Kidney (tissue), 14 donors: Measurements from ENCODE around the gene ESR2. TPM values are rescaled to one million over a fixed set of nuclear protein-coding genes. Genes with fewer than 3 reads are reported as not detected.

Source experiments
- DNase-seq, 5 donors: peaks; one replicate each; pipeline ENCODE4 v3.0.0-alpha.2; 2013 to 2020
- FAIRE-seq: peaks from 2 replicates; lab custom pipeline; 2012; peaks lifted over from hg19 to GRCh38; lab: Jason Lieb, UNC
- H3K27ac ChIP-seq, 2 donors: one replicate each; pipeline ENCODE4 v1.7.0; 2013; ENCODE audit warnings: low read depth in 2 of 2, low read length in 2 of 2, inconsistent platforms in 1 of 2
- H3K27me3 ChIP-seq: one replicate; pipeline ENCODE4 v1.7.1; 2013; ENCODE audit warnings: low read length, inconsistent platforms; ENCODE audit not compliant: control insufficient read depth, insufficient read depth
- H3K36me3 ChIP-seq, 3 donors: one replicate each; pipeline versions ENCODE4 v1.7.0 to v1.7.1; 2013; ENCODE audit warnings: low read length in 3 of 3, control low read depth in 1 of 3, inconsistent platforms in 1 of 3; ENCODE audit not compliant: insufficient read depth in 3 of 3, control insufficient read depth in 2 of 3
- H3K4me1 ChIP-seq, 3 donors: one replicate each; pipeline versions ENCODE4 v1.7.0 to v1.7.1; 2013; ENCODE audit warnings: low read length in 3 of 3, inconsistent platforms in 1 of 3, low read depth in 1 of 3; ENCODE audit not compliant: control insufficient read depth in 2 of 3, insufficient read depth in 2 of 3
- H3K4me3 ChIP-seq, 3 donors: one replicate each; pipeline versions ENCODE4 v1.7.0 to v1.8.1; 2013; ENCODE audit warnings: low read length in 3 of 3, control low read depth in 1 of 3, inconsistent platforms in 1 of 3
- H3K9ac ChIP-seq, 3 donors: one replicate each; pipeline versions ENCODE4 v1.7.0 to v1.7.1; 2013; ENCODE audit warnings: low read length in 3 of 3, control low read depth in 1 of 3, inconsistent platforms in 1 of 3
- H3K9me3 ChIP-seq, 3 donors: one replicate each; pipeline versions ENCODE4 v1.7.0 to v1.7.1; 2013; ENCODE audit warnings: low read length in 3 of 3, control low read depth in 1 of 3, inconsistent platforms in 1 of 3; ENCODE audit not compliant: control insufficient read depth in 2 of 3, insufficient read depth in 1 of 3
- intact Hi-C: fragments of 100-400 bp; cut with DNase I; formaldehyde crosslinking; loops from one replicate; pipeline ENCODE4 v1.11.1; 2022
- microRNA-seq: library from miRNA; unstranded; fragments of <30 nt; microRNA quantifications from one replicate; pipeline ENCODE4 v1.2.0, GENCODE V29; 2020
- polyA plus RNA-seq: library from polyadenylated mRNA; stranded (reverse); fragments of 350-450 nt; fragmentation: Illumina TruSeq; extraction: RNeasy Lipid Tissue Mini Kit (QIAGEN cat#74804); gene quantifications from one replicate; pipeline ENCODE4 v1.2.3, GENCODE V29; 2014; ENCODE audit warnings: low read depth, low replicate concordance; ENCODE audit not compliant: insufficient read depth
- total RNA-seq: library from RNA; stranded (reverse); fragmentation: NEBNext Ultra II Directional; extraction: Animal tissue kit (Norgen Biotek cat#: 25700); gene quantifications from one replicate; pipeline ENCODE4 v1.2.1, GENCODE V29; 2021
- TF ChIP-seq, protein P1 (sequence below): IDR thresholded peaks from 3 replicates; pipeline ENCODE4 v1.5.1; 2012; ENCODE audit warnings: mild to moderate bottlenecking, moderate library complexity, borderline replicate concordance; ENCODE audit not compliant: insufficient read depth; ENCODE audit errors: extremely low read depth
- donor health status: control.
- donor health status: control.
- donor health status: control.
- donor health status: control.
- donor health status: control.
- donor health status: DM: yes; HTN: yes; CAD: no.
- donor health status: Normal renal cell carcinoma (clear cell type).

The ESR2 gene
- total and polyA plus RNA-seq, 2 donors from 2014 or later, result 2.5 TPM; not detected in 1

DNA sequence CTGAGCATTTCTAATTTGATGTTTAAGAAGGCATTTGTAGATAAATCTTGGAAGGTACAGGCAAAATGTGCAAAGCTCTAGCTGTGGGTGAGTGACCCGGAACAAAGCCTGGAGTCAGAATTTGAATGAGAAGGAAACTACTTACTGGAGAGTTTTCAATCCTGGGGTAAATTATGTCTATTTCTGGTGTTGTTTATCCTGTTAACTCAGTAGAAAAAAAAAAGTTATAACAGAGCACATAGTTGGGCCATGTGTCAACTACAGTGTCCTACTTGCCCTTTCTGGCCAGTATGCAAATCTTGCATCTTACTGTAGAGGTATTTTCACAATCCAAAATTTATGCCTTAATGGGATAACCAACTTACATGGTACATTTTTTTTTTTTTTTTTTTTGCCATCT lies 259.0 kb downstream of the ESR2 start:
- Histone ChIP-seq H3K27me3 (no peaks in the 10 kb centered on the region), H3K27ac (no peak overlapping the region), H3K36me3 (peaks cover 2 to 37% (median 18%) of the 10 kb centered on the region in 3 donors), H3K4me3 (no peak overlapping the region), H3K9ac (no peak overlapping the region), H3K9me3 (no peaks in the 10 kb centered on the region), H3K4me1 (peaks cover 0 to 3% (median 0%) of the 10 kb centered on the region in 3 donors)
- TF ChIP-seq, protein P1, sequence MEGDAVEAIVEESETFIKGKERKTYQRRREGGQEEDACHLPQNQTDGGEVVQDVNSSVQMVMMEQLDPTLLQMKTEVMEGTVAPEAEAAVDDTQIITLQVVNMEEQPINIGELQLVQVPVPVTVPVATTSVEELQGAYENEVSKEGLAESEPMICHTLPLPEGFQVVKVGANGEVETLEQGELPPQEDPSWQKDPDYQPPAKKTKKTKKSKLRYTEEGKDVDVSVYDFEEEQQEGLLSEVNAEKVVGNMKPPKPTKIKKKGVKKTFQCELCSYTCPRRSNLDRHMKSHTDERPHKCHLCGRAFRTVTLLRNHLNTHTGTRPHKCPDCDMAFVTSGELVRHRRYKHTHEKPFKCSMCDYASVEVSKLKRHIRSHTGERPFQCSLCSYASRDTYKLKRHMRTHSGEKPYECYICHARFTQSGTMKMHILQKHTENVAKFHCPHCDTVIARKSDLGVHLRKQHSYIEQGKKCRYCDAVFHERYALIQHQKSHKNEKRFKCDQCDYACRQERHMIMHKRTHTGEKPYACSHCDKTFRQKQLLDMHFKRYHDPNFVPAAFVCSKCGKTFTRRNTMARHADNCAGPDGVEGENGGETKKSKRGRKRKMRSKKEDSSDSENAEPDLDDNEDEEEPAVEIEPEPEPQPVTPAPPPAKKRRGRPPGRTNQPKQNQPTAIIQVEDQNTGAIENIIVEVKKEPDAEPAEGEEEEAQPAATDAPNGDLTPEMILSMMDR, result no peak
- FAIRE-seq (no peak), DNase-seq (peak in 2 of 5 donors; percentile 7 to 9)
- intact Hi-C loops, result no loop called here

Small RNA genes lying within 50 kb of the gene (microRNA-seq; reads per million reads assigned to microRNA genes)
- gene MIR548H1, result not detected

Other genes starting within 250 kb of the ESR2 start
- gene MTHFD1, start 94.0 kb upstream of the ESR2 start, total RNA-seq, result 76.1 TPM
- gene MTHFD1, start 94.0 kb upstream of the ESR2 start, polyA plus RNA-seq, result 73.0 TPM
- 5.1 TPM for gene AKAP5, start 171.1 kb upstream of the ESR2 start, total RNA-seq
- gene AKAP5, start 171.1 kb upstream of the ESR2 start, polyA plus RNA-seq, result 0.71 TPM
- gene ZBTB25, start 209.5 kb upstream of the ESR2 start, total RNA-seq, result 17.8 TPM
- gene ZBTB25, start 209.5 kb upstream of the ESR2 start, polyA plus RNA-seq, result 4.3 TPM
- 46.8 TPM for gene ZBTB1, start 210.4 kb upstream of the ESR2 start, total RNA-seq
- gene ZBTB1, start 210.4 kb upstream of the ESR2 start, polyA plus RNA-seq, result 13.3 TPM
- 41.9 TPM for gene HSPA2, start 246.4 kb upstream of the ESR2 start, total RNA-seq
- 56.2 TPM for gene HSPA2, start 246.4 kb upstream of the ESR2 start, polyA plus RNA-seq